GM11168 (cell line): ENCODE results near the gene C16orf89.

ENCODE experiments used
- in situ Hi-C: fragments of 300-500 bp; cut with MboI; formaldehyde crosslinking; loops from one replicate; pipeline ENCODE4 v1.12.0; 2022; ENCODE audit warnings: low sequenced_read_pairs; ENCODE audit not compliant: unreplicated experiment

The C16orf89 gene

GRCh38 chr16:5033256-5034166, 32.2 kb downstream of the C16orf89 start, which contains the start of gene NAGPA:
NAGPA (minus strand) TSS chr16:5033935; CDS start chr16:5033914, 21 bp downstream.
- in situ Hi-C loops, result no loop called here

- in situ Hi-C loops, result no loop called here
These were observed 33.0 kb downstream of the C16orf89 start for GRCh38 chr16:5032748-5033167.

- in situ Hi-C loops, result no loop called here
These were observed 34.2 kb downstream of the C16orf89 start for GRCh38 chr16:5031601-5032000.

GRCh38 chr16:5030251-5030870, 35.4 kb downstream of the C16orf89 start:
- in situ Hi-C loops, result no loop called here

GRCh38 chr16:5028950-5029475, 36.7 kb downstream of the C16orf89 start:
- in situ Hi-C loops, result no loop called here

GRCh38 chr16:5027575-5028235, 38.1 kb downstream of the C16orf89 start:
- in situ Hi-C loops, result no loop called here

- in situ Hi-C loops, result no loop called here
These were observed 38.7 kb downstream of the C16orf89 start for GRCh38 chr16:5027086-5027485.

GRCh38 chr16:5026664-5027063, 39.1 kb downstream of the C16orf89 start:
- in situ Hi-C loops, result no loop called here

GRCh38 chr16:5025171-5025632, 40.6 kb downstream of the C16orf89 start:
- in situ Hi-C loops, result no loop called here

- in situ Hi-C loops, result no loop called here
These were observed 41.1 kb downstream of the C16orf89 start for GRCh38 chr16:5024632-5025031.

- in situ Hi-C loops, result no loop called here
These were observed 43.2 kb downstream of the C16orf89 start for GRCh38 chr16:5022521-5022920.

- in situ Hi-C loops, result no loop called here
These were observed 45.2 kb downstream of the C16orf89 start for GRCh38 chr16:5020551-5020950.

- in situ Hi-C loops, result no loop called here
These were observed 46.0 kb downstream of the C16orf89 start for GRCh38 chr16:5019775-5020174.

GRCh38 chr16:5018793-5019192, 47.0 kb downstream of the C16orf89 start:
- in situ Hi-C loops, result no loop called here

GRCh38 chr16:5017678-5017969, 48.1 kb downstream of the C16orf89 start:
- in situ Hi-C loops, result no loop called here

- in situ Hi-C loops, result no loop called here
These were observed 48.6 kb downstream of the C16orf89 start for GRCh38 chr16:5016967-5017677.

- in situ Hi-C loops, result no loop called here
These were observed 49.9 kb downstream of the C16orf89 start for GRCh38 chr16:5015887-5016286.

GRCh38 chr16:5015351-5015750, 50.4 kb downstream of the C16orf89 start:
- in situ Hi-C loops, result no loop called here

- in situ Hi-C loops, result no loop called here
These were observed 52.9 kb downstream of the C16orf89 start for GRCh38 chr16:5012887-5013286.

GRCh38 chr16:5011637-5012036, 54.1 kb downstream of the C16orf89 start:
- in situ Hi-C loops, result no loop called here
